Activated T-helper 9 cell treated with anti-CD3 and anti-CD28 coated beads, Interleukin-2, amount 50 U/mL, for 16 hours (primary cell): ENCODE measurements around the gene RNF40.
A peak's percentile ranks its signal among the peaks of the same experiment; 100 is the strongest.

Experiments
- DNase-seq: peaks from one replicate; pipeline ENCODE4 v3.0.0-alpha.2; 2020; ENCODE audit warnings: low read depth

RNF40 gene

DNA sequence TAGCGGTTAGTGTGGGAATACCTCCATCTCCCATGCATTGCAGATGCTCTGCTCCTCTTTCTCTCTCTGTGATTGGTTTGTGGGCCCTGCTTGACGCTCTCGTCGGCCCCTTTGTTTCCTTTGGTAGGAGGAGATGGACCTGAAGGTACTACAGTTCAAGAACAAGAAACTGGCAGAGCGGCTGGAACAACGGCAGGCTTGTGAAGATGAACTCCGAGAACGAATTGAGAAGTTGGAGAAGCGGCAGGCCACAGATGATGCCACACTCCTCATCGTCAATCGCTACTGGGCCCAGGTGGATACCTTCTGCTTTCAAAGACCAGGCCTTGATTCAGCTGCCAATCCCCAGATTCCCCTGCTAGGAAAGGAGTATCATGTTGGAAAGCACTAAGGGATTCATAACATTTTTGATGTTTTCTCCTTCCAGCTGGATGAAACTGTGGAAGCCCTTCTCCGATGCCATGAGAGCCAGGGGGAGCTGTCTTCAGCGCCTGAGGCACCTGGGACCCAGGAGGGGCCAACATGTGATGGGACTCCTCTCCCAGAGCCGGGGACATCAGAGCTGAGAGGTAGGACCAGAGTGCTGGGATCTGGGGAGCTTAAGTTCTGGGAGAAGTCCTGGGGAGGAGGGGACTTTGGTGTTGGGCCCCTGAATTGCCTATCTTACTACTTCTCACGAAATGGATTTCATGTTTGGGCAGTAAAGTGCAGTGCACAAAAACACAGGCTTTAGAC, 1.0 kb downstream of the RNF40 start:
- no peak for DNase-seq

DNA sequence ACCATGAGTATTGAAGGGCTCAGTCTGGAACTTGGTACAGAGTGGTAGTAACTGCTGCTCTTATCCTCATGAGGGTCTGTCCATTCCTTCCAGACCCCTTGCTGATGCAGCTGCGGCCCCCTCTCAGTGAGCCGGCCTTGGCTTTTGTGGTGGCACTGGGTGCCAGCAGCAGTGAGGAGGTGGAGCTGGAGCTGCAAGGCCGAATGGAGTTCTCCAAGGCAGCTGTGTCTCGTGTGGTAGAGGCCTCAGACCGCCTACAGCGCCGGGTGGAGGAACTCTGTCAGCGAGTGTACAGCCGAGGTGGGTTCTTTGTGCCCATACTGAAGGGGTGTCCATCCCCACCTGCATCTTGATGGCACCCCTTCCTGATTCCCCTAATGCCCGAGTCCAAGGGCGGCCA, 2.0 kb downstream of the RNF40 start:
- DNase-seq: no peak

DNA sequence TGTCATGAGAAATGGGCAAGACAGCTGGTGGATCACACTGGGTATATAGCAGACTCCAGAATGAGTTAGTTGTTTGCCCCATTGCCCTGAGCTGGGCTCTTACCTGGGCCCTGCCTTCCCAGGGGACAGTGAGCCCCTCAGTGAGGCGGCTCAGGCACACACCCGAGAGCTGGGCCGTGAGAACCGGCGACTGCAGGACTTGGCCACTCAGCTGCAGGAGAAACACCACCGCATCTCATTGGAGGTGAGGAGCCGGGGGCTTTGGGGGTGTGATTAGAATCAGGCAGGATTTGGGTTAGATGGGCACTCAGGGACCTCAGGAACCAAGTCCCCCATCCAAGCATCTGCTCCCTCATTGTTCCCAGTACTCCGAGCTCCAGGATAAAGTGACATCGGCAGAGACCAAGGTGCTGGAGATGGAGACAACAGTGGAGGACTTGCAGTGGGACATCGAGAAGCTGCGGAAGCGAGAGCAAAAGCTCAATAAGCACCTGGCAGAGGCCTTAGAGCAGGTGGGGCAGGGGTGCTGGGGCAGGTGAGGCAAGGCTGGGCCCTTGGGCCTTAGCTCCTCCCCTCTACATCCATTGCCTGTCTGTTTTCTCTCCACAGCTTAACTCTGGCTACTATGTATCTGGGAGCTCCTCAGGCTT, 2.8 kb downstream of the RNF40 start:
- no peak for DNase-seq

DNA sequence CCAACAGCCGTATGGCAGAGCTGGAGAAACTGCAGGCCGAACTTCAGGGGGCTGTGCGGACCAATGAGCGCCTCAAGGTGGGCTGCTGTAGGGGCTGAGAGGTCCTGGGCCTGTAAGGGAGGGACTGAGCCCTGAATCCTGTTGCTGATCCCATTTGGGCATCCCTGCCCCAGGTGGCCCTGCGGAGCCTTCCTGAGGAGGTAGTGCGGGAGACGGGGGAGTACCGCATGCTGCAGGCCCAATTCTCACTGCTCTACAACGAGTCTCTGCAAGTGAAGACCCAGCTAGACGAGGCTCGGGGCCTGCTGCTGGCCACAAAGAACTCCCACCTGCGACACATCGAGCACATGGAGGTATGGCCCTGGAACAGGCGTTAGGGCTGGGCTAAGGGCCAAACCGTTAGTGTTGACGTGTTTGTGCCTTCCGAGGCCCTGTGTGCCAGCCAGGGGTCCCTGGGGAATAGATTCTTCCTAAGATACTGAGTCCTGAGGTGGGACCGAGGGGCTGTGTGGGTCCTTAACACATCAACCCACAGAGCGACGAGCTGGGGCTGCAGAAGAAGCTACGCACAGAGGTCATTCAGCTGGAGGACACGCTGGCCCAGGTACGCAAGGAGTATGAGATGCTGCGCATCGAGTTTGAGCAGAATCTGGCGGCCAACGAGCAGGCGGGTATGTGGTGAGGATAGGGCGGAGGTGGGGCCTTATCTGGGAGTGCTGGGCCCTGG, 4.2 kb downstream of the RNF40 start:
- DNase-seq: no peak

DNA sequence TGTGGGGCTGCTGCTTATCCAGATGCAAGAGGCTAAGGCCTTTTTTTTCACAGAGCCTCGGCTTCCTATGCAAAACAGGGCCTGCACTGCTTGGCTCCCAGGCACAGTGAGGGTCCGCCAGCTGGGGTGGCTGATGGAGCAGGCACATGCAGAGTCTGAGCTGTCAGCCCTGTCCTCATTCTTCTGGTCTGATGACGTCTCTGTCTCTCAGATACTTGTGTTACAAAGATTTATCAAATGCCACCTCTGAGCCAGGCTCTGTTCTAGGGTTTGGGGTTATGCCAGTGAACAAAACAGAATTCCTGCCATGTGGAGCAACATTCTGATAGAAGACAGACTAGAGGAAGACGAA, 4.8 kb downstream of the RNF40 start:
- no peak for DNase-seq

DNA sequence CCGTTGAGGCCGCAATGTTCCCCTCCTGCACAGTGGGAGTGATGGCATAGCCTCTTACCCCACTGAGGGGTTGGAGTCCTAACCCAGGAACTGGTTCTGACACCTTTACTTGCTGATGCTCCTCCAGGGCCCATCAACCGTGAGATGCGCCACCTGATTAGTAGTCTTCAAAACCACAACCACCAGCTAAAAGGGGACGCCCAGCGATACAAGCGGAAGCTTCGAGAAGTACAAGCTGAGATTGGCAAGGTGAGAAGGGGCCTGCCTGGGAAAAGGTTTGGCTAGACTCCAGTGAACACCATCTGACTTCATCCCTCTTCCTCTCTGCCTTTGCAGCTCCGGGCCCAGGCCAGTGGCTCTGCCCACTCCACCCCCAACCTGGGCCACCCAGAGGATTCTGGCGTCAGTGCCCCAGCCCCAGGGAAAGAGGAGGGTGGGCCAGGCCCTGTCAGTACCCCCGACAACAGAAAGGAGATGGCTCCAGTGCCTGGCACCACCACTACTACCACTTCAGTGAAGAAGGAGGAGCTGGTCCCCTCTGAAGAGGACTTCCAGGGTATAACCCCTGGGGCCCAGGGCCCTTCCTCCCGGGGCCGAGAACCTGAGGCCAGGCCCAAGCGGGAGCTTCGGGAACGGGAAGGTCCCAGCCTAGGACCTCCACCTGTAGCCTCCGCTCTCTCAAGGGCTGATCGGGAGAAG, 5.8 kb downstream of the RNF40 start:
- no peak for DNase-seq

DNA sequence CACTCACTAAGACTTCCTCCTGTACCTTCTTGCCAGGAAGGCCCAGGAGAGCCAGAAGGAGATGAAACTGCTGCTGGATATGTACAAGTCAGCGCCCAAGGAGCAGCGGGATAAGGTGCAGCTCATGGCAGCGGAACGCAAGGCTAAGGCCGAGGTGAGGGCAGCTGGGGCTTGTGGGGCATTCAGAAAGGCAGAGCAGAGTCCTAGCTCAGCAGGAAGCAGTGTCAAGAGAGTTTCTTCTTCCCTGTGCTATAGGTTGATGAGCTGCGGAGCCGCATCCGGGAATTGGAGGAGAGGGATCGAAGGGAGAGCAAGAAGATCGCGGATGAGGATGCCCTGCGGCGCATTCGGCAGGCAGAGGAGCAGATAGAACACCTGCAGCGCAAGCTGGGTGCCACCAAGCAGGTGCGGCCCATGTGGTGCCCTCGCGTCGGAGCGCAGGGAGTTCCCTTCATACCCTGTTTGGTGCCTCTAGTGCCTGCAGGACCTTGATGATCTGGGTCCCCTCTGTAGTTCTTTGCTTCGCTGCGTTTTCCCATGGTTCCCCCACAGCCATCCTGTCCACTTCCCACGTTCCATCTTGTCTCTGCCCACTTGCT, 6.6 kb downstream of the RNF40 start:
- no peak for DNase-seq

DNA sequence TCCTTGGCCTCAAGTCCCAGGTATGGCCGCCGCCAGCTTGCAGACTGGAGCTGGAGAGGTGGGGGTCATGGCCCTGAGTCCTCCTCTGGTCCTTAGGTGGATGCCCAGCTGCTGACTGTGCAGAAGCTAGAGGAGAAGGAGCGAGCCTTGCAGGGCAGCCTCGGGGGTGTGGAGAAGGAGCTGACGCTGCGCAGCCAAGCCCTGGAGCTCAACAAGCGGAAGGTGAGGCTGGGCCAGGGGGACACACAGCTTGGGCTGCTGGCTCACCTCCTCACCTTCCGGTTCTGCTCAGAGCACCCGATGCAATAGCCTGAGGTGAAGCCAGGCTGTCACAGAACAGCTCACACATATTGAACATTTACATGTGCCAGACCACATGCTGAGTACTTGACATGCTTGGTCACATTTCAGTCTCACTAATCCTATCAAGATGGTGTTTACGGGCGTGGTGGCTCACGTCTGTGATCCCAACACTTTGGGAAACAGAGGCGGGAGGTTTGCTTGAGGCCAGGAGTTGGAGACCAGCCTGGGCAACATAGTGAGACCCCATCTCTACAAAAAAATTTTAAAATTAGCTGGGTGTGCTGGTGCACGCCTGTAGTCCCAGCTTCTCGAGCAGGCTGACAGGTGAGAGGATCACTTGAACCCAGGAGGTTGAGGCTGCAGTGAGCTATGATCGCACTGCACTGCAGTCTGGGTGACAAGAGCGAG, 7.4 kb downstream of the RNF40 start:
- no peak for DNase-seq

DNA sequence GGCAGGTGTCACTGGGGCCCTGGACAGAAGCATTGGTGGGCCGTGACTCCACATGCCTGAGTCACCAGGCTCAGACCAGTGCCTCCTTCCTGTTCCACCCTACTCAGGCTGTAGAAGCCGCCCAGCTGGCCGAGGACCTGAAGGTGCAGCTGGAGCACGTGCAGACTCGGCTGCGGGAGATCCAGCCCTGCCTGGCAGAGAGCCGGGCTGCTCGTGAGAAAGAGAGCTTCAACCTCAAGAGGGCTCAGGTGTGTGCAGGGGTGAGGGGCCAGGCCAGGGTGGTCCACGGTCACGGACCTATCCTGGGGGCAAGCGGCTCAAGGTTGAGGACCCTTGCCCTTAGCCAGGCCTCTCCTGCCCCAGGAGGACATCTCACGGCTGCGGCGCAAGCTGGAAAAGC, 9.6 kb downstream of the RNF40 start:
- no peak for DNase-seq

DNA sequence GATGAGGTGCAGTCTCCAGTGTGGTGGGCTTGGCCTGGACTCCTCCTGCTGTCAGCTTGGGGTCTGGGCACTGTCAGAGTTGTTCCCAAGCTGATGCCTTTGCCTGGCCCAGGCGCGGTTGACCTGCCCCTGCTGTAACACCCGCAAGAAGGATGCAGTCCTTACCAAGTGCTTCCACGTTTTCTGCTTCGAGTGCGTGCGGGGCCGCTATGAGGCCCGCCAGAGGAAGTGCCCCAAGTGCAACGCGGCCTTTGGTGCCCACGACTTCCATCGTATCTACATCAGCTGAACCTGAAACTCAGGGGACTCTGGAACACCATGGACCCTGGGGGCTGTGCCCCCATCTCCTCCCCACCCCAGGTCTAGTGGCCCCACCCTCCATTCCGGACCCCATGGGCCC, 11.7 kb downstream of the RNF40 start:
- no peak for DNase-seq

DNA sequence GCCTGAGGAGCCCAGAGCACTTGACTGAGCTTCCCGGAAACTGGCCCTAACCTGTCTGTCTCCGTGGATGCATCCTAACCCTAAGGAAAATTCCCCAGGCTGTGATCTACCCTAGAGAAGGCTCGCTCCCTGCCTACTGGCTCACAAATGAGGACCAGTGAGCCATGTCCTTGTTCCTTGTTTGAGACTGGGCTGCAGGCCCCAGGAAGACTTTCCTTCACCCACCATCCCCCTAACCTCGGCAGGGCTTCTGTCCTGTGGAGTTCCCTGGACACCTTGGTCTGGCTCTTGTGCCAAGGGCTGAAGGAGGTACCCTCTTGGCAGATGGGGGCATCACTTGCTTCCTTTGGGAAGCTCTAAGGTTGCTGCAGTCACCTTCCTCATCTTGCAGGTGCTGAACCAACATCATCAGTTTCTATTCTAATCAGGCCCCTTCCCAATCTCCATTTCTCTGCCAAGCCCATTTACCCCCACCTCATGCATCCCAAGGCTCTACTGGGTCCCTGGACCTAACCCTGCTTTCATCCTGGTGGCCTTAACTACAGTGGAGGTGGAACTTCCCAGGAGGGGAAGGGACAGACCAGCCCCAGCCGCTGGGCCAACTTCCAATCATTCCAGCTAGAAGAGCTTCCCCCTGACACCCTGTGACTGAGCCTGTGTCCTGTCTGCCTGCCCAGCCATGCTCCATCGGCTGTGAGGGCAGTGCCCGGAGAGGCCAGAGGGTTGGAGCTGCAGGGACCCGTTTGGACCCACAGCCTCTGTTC, 12.4 kb downstream of the RNF40 start:
- no peak for DNase-seq

DNA sequence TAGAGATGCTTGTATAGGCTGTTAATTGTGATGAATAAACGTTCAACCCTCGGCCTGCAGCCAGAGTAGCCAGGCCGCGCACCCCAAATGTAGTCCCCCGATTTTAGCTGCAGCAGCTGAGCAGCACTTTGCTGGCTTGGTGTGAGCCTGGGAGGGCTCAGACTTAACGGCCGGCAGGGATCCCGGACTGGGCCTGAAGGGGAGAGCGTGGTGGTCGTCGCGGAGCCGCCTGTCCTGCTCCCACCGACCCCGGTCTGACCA, 12.9 kb downstream of the RNF40 start:
- DNase-seq: no peak

DNA sequence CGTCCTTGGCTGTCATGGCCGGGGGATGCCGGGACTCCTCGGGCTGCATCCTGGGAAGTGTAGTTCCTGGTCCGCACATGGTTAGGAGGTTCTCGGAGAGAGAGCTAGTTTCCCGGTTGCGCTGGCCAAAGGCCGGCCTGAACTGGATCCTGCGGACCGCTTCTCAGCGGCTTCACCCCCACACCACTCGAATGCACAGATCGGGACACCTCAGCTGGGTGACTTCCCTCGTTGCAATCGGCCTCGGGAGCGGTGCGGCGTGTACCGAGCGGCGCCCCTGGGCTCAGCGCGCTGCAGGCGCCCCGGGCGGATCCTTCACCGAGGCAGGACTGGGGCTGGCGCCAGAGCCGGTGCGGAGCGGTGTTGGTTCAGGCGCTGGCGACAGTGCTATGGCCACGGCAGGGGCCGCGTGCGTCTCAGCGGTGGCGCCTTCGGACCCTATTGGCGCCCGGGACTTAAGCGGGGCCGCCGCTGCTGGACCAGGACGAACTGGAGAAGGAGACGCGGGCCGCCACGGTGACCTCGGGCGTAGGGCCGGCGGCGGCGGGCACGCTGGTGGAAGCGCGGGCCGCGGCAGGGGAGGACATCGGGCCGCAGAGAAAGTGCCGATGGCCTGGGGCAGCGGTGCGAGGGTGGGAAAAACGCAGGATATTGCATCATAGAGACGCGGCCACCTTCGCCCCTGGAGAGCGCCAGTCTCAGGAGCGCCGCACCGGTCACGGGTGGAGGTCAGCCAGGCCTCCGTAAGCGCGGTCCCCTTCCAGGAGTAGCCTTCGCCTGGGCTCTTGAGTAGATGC, 13.5 kb downstream of the RNF40 start:
- peak; percentile 42 for DNase-seq

DNA sequence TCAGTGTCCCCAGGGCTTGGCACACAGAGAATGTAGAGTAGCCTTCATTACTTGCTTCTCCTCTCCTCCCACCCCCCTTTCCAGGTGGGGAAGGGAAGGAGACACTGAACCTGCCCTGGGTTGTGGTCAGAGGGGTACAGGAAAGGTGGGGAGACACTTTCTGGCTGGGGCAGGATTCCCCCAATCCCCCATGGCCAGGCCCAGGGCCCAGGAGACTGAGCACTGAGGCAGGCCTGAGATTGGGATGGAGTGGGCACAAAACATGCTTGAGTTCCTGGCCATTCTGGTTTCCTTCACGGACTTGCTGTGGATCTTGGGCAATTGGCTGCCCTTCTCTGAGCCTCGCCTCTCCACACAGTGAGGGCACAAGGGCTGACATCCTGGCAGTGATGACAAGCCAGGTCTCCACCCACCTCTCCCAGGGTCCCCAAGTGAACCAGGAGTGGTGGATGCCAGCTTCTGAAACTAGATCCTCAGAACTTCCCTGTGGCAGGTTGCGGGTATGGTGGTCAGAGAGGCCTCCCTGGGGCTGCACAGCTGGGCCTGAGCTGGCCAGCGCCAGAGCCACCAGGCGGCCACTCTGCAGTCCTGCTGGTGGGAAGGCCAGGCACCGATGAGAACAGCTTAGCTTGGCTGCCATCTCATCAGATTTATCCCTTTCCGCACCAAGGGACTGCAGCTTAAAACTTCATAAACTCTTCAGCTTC, 15.6 kb downstream of the RNF40 start:
- DNase-seq: no peak

DNA sequence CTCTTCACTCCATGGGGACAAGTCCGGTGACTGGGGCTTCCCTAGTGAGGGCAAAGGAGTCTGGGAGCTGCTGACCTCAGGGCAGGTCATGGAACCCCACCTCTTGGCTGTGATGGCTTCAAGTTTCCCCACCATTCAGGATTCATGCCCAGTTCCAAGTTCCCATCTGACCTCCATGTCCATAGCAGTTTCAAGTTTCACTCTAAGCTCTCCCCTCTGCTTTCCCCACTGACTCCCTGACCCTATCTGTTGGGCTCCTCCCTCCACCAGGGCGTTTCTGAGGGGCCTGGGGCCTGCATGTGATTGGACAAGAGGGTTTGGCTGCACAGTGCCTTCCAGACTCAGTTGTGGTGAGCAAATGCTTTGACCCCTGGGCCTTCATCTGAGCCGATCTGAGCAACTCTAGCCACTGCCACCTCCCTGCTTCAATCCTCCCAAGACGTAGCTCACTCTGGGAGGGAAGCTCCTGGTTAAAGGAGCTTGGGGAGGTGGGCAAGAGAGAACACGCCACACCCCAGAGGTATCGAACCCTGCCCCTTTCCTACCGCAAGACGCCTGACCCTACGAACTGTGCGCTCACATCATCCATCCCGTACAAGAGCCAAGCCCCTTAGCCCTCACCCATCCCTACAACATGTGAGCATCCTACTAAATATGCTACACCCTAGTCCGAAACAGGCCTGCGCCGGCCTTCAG, 16.6 kb downstream of the RNF40 start:
- DNase-seq: no peak

DNA sequence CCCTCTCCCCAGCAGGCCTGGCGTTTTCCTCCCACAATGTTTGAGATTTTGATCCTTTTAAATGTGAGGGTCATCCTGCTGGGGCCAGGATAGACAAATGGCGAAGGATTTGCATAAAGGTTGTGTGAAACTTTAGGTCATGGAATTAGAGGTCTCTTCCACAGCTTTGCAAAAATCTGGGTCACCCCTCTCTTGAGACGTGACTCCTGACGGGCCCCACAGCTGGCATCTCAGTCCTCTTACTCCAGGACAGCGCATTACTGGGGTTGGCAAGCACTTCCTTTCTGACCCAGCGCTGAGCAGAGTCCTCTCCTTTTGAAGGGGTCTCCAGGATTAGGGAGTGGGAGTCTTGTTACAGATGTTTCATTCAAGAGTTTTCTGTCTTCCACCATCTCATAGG, 17.5 kb downstream of the RNF40 start:
- no peak for DNase-seq

DNA sequence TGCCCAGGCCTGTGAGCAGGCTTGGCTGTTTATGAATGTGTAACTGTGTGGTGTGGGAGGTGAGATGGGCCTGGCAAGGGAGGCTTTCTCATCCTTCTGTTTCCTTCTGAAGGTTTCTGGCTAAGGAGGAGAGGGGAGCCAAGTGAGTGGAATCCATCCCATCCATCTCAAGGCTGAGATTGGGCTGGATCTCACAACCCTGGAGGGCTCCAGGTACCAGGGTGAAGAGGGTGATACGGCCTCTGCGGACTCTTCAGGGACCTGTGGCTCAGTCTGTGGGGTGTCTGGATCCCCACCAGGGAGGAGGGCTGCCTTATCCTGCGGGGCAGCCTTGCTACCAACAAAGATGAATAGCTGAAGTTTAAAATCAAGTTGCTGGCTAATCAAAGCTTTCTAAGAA, 17.9 kb downstream of the RNF40 start:
- DNase-seq: no peak

DNA sequence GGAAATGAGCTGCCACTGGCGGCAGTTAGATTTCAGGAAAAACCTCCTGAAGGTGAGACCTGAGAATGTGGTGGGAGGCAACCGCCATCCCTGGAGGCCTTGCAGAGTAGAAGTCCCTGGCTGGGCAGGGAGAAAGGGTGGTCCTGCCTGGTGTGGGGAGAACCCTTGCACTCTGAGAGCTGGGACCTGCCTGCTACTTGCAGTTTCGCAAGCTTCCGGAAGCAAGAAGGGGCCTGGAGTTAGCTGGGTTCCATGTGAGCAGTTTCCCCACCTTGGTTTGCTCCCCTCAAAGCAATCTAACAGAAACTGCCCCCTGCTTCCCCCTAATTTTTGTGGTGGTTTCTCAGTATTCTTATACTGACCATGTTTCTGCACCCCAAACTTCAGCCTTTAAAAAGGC, 18.4 kb downstream of the RNF40 start:
- no peak for DNase-seq
